SK-N-SH (cell line): ENCODE measurements around the gene GULP1. TPM values are rescaled to one million over a fixed set of nuclear protein-coding genes. Genes with fewer than 3 reads are reported as not detected.

Experiments
- CTCF ChIA-PET: fragments of 300-600, 350-600 bp; formaldehyde crosslinking; extraction: SDS; loops from one replicate; lab custom pipeline; 2021; lab: Yijun Ruan, JAX
- POLR2A ChIA-PET: fragments of 350-600 bp; sonication (Branson Sonifier 250); formaldehyde crosslinking; extraction: SDS; loops from one replicate; lab custom pipeline; 2020; ENCODE audit warnings: antibody characterized with exemption, inconsistent platforms; lab: Yijun Ruan, JAX
- DNase-seq: peaks from one replicate; pipeline ENCODE4 v3.0.0; 2012
- H2AFZ ChIP-seq: fragments of 200-600 bp; sonication (generic); 2 replicates; pipeline ENCODE4 v1.8.1; 2016; ENCODE audit warnings: antibody characterized with exemption, mild to moderate bottlenecking, low read depth
- H3F3A ChIP-seq: fragments of 200-600 bp; sonication (generic); replicated peaks from 2 replicates; pipeline ENCODE3; 2016; ENCODE audit warnings: antibody characterized with exemption, mild to moderate bottlenecking; ENCODE audit not compliant: insufficient read depth
- H3K27ac ChIP-seq, 2 experiments: fragments of 200-500 bp in 1 of 2; fragments of 200-600 bp in 1 of 2; sonication (Bioruptor generic) in 1 of 2; sonication (generic), shearing (Covaris generic) in 1 of 2; 2 replicates each; pipeline versions ENCODE4 v1.5.1 to v1.6.1; 2014 to 2016; ENCODE audit warnings: low read depth in 2 of 2, inconsistent platforms in 1 of 2, low read length in 1 of 2, mild to moderate bottlenecking in 1 of 2, mixed read lengths in 1 of 2
- H3K27me3 ChIP-seq: fragments of 200-600 bp; sonication (generic), shearing (Covaris generic); 2 replicates; pipeline ENCODE4 v1.6.1; 2016; ENCODE audit warnings: mixed run types; ENCODE audit not compliant: insufficient read depth
- H3K36me3 ChIP-seq, 2 experiments: fragments of 200-500 bp in 1 of 2; fragments of 200-600 bp in 1 of 2; sonication (Bioruptor generic) in 1 of 2; sonication (generic) in 1 of 2; replicated peaks in 1 of 2; 2 replicates each; pipeline versions ENCODE3 to v1.5.1; 2014 to 2016; ENCODE audit warnings: low read length in 1 of 2, mild to moderate bottlenecking in 1 of 2; ENCODE audit not compliant: insufficient read depth in 2 of 2, control insufficient read depth in 1 of 2
- H3K4me1 ChIP-seq, 2 experiments: fragments of 200-500 bp in 1 of 2; fragments of 200-600 bp in 1 of 2; sonication (Bioruptor generic) in 1 of 2; sonication (generic), shearing (Covaris generic) in 1 of 2; 2 replicates each; pipeline versions ENCODE4 v1.5.1 to v1.6.1; 2014 to 2016; ENCODE audit warnings: low read depth in 1 of 2, low read length in 1 of 2, mixed run types in 1 of 2; ENCODE audit not compliant: insufficient read depth in 2 of 2, control insufficient read depth in 1 of 2
- H3K4me2 ChIP-seq: fragments of 200-600 bp; sonication (generic), shearing (Covaris generic); 2 replicates; pipeline ENCODE4 v1.6.1; 2017; ENCODE audit warnings: mixed run types
- H3K4me3 ChIP-seq, 2 experiments: fragments of 200-500 bp in 1 of 2; fragments of 200-600 bp in 1 of 2; sonication (Bioruptor generic) in 1 of 2; sonication (generic), shearing (Covaris generic) in 1 of 2; 2 replicates each; pipeline versions ENCODE4 v1.5.1 to v1.8.1; 2014 to 2016; ENCODE audit warnings: low read depth in 2 of 2, inconsistent platforms in 1 of 2, low read length in 1 of 2, mild to moderate bottlenecking in 1 of 2, mixed read lengths in 1 of 2, moderate library complexity in 1 of 2
- H3K79me2 ChIP-seq: fragments of 200-600 bp; sonication (generic); 2 replicates; pipeline ENCODE4 v1.8.1; 2017; ENCODE audit warnings: mild to moderate bottlenecking; ENCODE audit not compliant: insufficient read depth
- H3K9ac ChIP-seq: fragments of 200-600 bp; sonication (generic); 2 replicates; pipeline ENCODE4 v1.6.1; 2017; ENCODE audit warnings: mixed run types
- H3K9me2 ChIP-seq: fragments of 200-600 bp; sonication (generic); 2 replicates; pipeline ENCODE4 v1.6.1; 2017; ENCODE audit warnings: mixed run types
- H3K9me3 ChIP-seq: fragments of 200-600 bp; sonication (generic); 2 replicates; pipeline ENCODE4 v1.6.1; 2017; ENCODE audit warnings: mixed run types, mild to moderate bottlenecking, moderate library complexity
- H4K20me1 ChIP-seq: fragments of 200-600 bp; sonication (generic); 2 replicates; pipeline ENCODE4 v1.6.1; 2017; ENCODE audit warnings: mild to moderate bottlenecking, mixed run types; ENCODE audit not compliant: insufficient read depth
- CTCF ChIP-seq: fragments of 200-600 bp; sonication (generic); IDR thresholded peaks from 2 replicates; pipeline ENCODE4 v1.6.1; 2017; ENCODE audit warnings: antibody characterized with exemption, mild to moderate bottlenecking, moderate library complexity
- FOSL2 ChIP-seq: IDR thresholded peaks from 2 replicates; pipeline ENCODE4 v1.4.0; 2012; ENCODE audit warnings: low read depth, mild to moderate bottlenecking, moderate library complexity, borderline replicate concordance
- FOXJ3 ChIP-seq: sonication (generic); formaldehyde crosslinking; IDR thresholded peaks from 2 replicates; pipeline ENCODE4 v1.5.1; 2020; ENCODE audit warnings: mild to moderate bottlenecking, missing genetic modification reagents
- FOXM1 ChIP-seq: IDR thresholded peaks from 2 replicates; pipeline ENCODE4 v1.4.0; 2012; ENCODE audit warnings: low read depth, mild to moderate bottlenecking
- GABPA ChIP-seq: IDR thresholded peaks from 2 replicates; pipeline ENCODE4 v1.4.0; 2012; ENCODE audit warnings: low read depth, mild to moderate bottlenecking
- GATA2 ChIP-seq: sonication (generic); formaldehyde crosslinking; IDR thresholded peaks from 2 replicates; pipeline ENCODE4 v1.5.0; 2020; ENCODE audit warnings: mild to moderate bottlenecking, missing genetic modification reagents
- MEF2A ChIP-seq: IDR thresholded peaks from 2 replicates; pipeline ENCODE4 v1.4.0; 2012; ENCODE audit warnings: low read depth, borderline replicate concordance
- MXI1 ChIP-seq: IDR thresholded peaks from 2 replicates; pipeline ENCODE4 v1.6.1; 2012; ENCODE audit warnings: mild to moderate bottlenecking, low read depth, low read length, improper control_type of control experiment
- NFIC ChIP-seq: IDR thresholded peaks from 2 replicates; pipeline ENCODE4 v1.4.0; 2012; ENCODE audit warnings: borderline replicate concordance
- POLR2AphosphoS5 ChIP-seq: IDR thresholded peaks from 2 replicates; pipeline ENCODE4 v1.6.1; 2012; ENCODE audit warnings: low read depth, low read length
- RAD21 ChIP-seq: IDR thresholded peaks from 2 replicates; pipeline ENCODE4 v1.6.1; 2012; ENCODE audit warnings: mild to moderate bottlenecking, low read length
- RCOR1 ChIP-seq: fragments of 150-350 bp; IDR thresholded peaks from 2 replicates; pipeline ENCODE4 v1.6.1; 2017; ENCODE audit warnings: antibody characterized with exemption, low read length
- RXRA ChIP-seq: IDR thresholded peaks from 2 replicates; pipeline ENCODE4 v1.4.0; 2012; ENCODE audit warnings: low read depth, mild to moderate bottlenecking, borderline replicate concordance
- SMC3 ChIP-seq: IDR thresholded peaks from 2 replicates; pipeline ENCODE4 v1.6.1; 2012; ENCODE audit warnings: low read depth, low read length, improper control_type of control experiment
- TAF1 ChIP-seq: IDR thresholded peaks from 2 replicates; pipeline ENCODE4 v1.6.1; 2012; ENCODE audit warnings: low read depth, mild to moderate bottlenecking, low read length, moderate library complexity, borderline replicate concordance
- TEAD4 ChIP-seq: IDR thresholded peaks from 2 replicates; pipeline ENCODE4 v1.4.0; 2012; ENCODE audit warnings: mild to moderate bottlenecking, borderline replicate concordance; ENCODE audit not compliant: insufficient read depth
- USF2 ChIP-seq: fragments of 150-350 bp; IDR thresholded peaks from 2 replicates; pipeline ENCODE4 v1.6.1; 2017; ENCODE audit warnings: antibody characterized with exemption, low read length, low read depth, borderline replicate concordance
- YY1 ChIP-seq: IDR thresholded peaks from 2 replicates; pipeline ENCODE4 v1.4.0; 2012; ENCODE audit warnings: low read depth, mild to moderate bottlenecking
- WGBS: methylation state at CpG from one replicate; pipeline ENCODE4 v1.1.6; 2017; ENCODE audit warnings: low lambda C conversion rate; 5-methylcytosine and 5-hydroxymethylcytosine counted together
- polyA plus RNA-seq, 3 experiments: library from polyadenylated mRNA; depleted of rRNA; stranded (reverse); fragments of >200 nt; gene quantifications; 2 replicates each; pipeline ENCODE4 v1.2.3, GENCODE V29; 2012
- TF ChIP-seq, protein P1 (sequence below): IDR thresholded peaks from 2 replicates; pipeline ENCODE4 v1.4.0; 2012; ENCODE audit warnings: low read depth
- TF ChIP-seq, protein P2 (sequence below): fragments of 150-350 bp; IDR thresholded peaks from 2 replicates; pipeline ENCODE4 v1.6.1; 2016; ENCODE audit warnings: mild to moderate bottlenecking, low read depth, low read length
- TF ChIP-seq, protein P3 (sequence below): IDR thresholded peaks from 2 replicates; pipeline ENCODE4 v1.4.0; 2012; ENCODE audit warnings: low read depth, borderline replicate concordance

Gene GULP1
- polyA plus RNA-seq, 1 of the 3 experiments (the other 2 are of a cell fraction): 33.8 TPM

DNA sequence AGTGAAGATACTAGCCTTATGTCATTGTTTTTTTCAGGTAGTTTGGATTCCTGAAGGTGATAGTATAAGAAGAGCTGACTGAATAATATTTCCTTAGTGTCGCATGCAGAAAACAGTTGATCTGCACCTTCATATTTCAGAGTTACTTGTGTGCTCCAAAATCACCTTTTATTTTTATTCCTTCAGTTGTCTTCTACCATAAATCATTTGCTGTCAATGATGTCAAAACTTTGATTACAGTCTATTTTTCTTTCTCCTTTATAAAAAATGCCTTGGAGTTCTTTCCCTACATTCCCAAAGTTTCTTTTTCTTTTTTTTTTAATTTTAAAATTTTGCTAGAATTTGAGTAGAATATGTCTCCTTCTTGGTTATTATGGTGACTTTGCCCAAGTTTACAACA is 142.3 kb downstream of the GULP1 start:
- Histone ChIP-seq H3K9ac (no peak overlapping the region), H3K27me3 (no peaks in the 10 kb centered on the region), H3F3A (peaks cover 18% of the 10 kb centered on the region), H2AFZ (no peak overlapping the region), H3K9me3 (no peaks in the 10 kb centered on the region), H3K79me2 (peaks cover 6% of the 10 kb centered on the region; the same call in 1 of the 2 replicates), H4K20me1 (no peaks in the 10 kb centered on the region), H3K4me3 (no peak overlapping the region), H3K9me2 (0 out of 2 replicates have a peak, but pooled peaks cover 2% of the 10 kb centered on the region), H3K36me3 (peaks cover 0 to 16% of the 10 kb centered on the region in 2 experiments), H3K4me1 (peaks cover 0 to 4% of the 10 kb centered on the region in 2 experiments; a peak in 1 of 4 replicates), H3K27ac (no peak overlapping the region), H3K4me2 (no peak overlapping the region)
- POLR2A ChIA-PET: no interaction called here
- WGBS: 94% methylated on average over 1 of the region's 1 CpG
- no peak for TF ChIP-seq GATA2 (CRISPR knock-in tag)
- TF ChIP-seq YY1: no peak
- no peak for TF ChIP-seq NFIC
- no peak for TF ChIP-seq TAF1
- no peak for TF ChIP-seq FOXM1
- no peak for TF ChIP-seq GABPA
- TF ChIP-seq, protein P1, sequence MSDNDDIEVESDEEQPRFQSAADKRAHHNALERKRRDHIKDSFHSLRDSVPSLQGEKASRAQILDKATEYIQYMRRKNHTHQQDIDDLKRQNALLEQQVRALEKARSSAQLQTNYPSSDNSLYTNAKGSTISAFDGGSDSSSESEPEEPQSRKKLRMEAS: no peak
- no peak for TF ChIP-seq SMC3
- TF ChIP-seq USF2: no peak
- no peak for TF ChIP-seq FOXJ3 (CRISPR knock-in tag)
- no peak for TF ChIP-seq POLR2AphosphoS5
- TF ChIP-seq FOSL2: no peak
- TF ChIP-seq RXRA: no peak
- TF ChIP-seq, protein P2, sequence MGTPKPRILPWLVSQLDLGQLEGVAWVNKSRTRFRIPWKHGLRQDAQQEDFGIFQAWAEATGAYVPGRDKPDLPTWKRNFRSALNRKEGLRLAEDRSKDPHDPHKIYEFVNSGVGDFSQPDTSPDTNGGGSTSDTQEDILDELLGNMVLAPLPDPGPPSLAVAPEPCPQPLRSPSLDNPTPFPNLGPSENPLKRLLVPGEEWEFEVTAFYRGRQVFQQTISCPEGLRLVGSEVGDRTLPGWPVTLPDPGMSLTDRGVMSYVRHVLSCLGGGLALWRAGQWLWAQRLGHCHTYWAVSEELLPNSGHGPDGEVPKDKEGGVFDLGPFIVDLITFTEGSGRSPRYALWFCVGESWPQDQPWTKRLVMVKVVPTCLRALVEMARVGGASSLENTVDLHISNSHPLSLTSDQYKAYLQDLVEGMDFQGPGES: no peak
- TF ChIP-seq MEF2A: no peak
- CTCF ChIA-PET: no interaction called here
- DNase-seq: no peak

GRCh38 chr2:188435115-188435514 is 143.4 kb downstream of the GULP1 start:
- CTCF ChIA-PET: no interaction called here
- H3K4me1 ChIP-seq: peaks cover 3 to 9% of the 10 kb centered on the region in 2 experiments; a peak in 2 of 4 replicates
- H3K36me3 ChIP-seq: peaks cover 0 to 16% of the 10 kb centered on the region in 2 experiments
- POLR2A ChIA-PET: no interaction called here
- no peaks in the 10 kb centered on the region for H3K27me3 ChIP-seq
- 0 out of 2 replicates have a peak, but pooled peaks cover 2% of the 10 kb centered on the region for H3K9me2 ChIP-seq
- no peak overlapping the region for H2AFZ ChIP-seq
- H3K4me3 ChIP-seq: no peak overlapping the region
- WGBS: 88% methylated on average over 2 of the region's 2 CpGs
- no peak for DNase-seq
- no peak overlapping the region for H3K27ac ChIP-seq
- H3K4me2 ChIP-seq: no peak overlapping the region
- H3F3A ChIP-seq: peaks cover 18% of the 10 kb centered on the region
- no peaks in the 10 kb centered on the region for H4K20me1 ChIP-seq
- no peak overlapping the region for H3K9ac ChIP-seq
- 0 out of 2 replicates have a peak, but pooled peaks cover 3% of the 10 kb centered on the region for H3K79me2 ChIP-seq
- no peaks in the 10 kb centered on the region for H3K9me3 ChIP-seq
- no peak for TF ChIP-seq YY1
- TF ChIP-seq RCOR1: no peak
- no peak for TF ChIP-seq MXI1
- no peak for TF ChIP-seq POLR2AphosphoS5
- no peak for TF ChIP-seq RAD21
- no peak for TF ChIP-seq TEAD4
- TF ChIP-seq FOSL2: no peak
- no peak for TF ChIP-seq NFIC
- no peak for TF ChIP-seq CTCF
- no peak for TF ChIP-seq GATA2 (CRISPR knock-in tag)
- no peak for TF ChIP-seq FOXJ3 (CRISPR knock-in tag)
- no peak for TF ChIP-seq SMC3
- TF ChIP-seq USF2: no peak
- TF ChIP-seq, protein P3, sequence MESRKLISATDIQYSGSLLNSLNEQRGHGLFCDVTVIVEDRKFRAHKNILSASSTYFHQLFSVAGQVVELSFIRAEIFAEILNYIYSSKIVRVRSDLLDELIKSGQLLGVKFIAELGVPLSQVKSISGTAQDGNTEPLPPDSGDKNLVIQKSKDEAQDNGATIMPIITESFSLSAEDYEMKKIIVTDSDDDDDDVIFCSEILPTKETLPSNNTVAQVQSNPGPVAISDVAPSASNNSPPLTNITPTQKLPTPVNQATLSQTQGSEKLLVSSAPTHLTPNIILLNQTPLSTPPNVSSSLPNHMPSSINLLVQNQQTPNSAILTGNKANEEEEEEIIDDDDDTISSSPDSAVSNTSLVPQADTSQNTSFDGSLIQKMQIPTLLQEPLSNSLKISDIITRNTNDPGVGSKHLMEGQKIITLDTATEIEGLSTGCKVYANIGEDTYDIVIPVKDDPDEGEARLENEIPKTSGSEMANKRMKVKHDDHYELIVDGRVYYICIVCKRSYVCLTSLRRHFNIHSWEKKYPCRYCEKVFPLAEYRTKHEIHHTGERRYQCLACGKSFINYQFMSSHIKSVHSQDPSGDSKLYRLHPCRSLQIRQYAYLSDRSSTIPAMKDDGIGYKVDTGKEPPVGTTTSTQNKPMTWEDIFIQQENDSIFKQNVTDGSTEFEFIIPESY: no peak
